Thoracic aorta (tissue), 2 donors: ENCODE data around the gene AFAP1L2. TPM values are rescaled to one million over a fixed set of nuclear protein-coding genes. Genes with fewer than 3 reads are reported as not detected.

Source experiments
- ATAC-seq: fragments of 150-250 bp; one replicate; pipeline ENCODE4 v1.8.0; 2017; ENCODE audit warnings: low read depth; ENCODE audit not compliant: insufficient number of reproducible peaks, low FRiP score
- DNase-seq: peaks from one replicate; pipeline ENCODE4 v3.0.0-alpha.2; 2020; ENCODE audit warnings: low spot score
- H3K27ac ChIP-seq, 2 donors: fragments of 200-600 bp; sonication (generic); 1 replicate in 1 of 2; 2 replicates in 1 of 2; pipeline ENCODE4 v1.5.1; 2016; ENCODE audit warnings: mild to moderate bottlenecking in 2 of 2, moderate library complexity in 2 of 2
- H3K27me3 ChIP-seq: fragments of 200-600 bp; sonication (generic); replicated peaks from 2 replicates; pipeline ENCODE4 v1.6.0; 2016; ENCODE audit warnings: mild to moderate bottlenecking; ENCODE audit not compliant: insufficient read depth
- H3K36me3 ChIP-seq: fragments of 200-600 bp; sonication (generic); one replicate; pipeline ENCODE4 v1.5.1; 2016
- H3K4me1 ChIP-seq, 2 donors: fragments of 200-600 bp; sonication (generic); 1 replicate in 1 of 2; 2 replicates in 1 of 2; pipeline versions ENCODE4 v1.5.1 to v1.6.0; 2016; ENCODE audit warnings: low read depth in 2 of 2, mild to moderate bottlenecking in 1 of 2; ENCODE audit not compliant: control insufficient read depth in 1 of 2
- H3K4me3 ChIP-seq: fragments of 200-600 bp; sonication (generic); 2 replicates; pipeline ENCODE4 v1.5.1; 2016; ENCODE audit warnings: mild to moderate bottlenecking
- H3K9me3 ChIP-seq: fragments of 200-600 bp; sonication (generic); 2 replicates; pipeline ENCODE4 v1.5.1; 2016
- CTCF ChIP-seq: fragments of 200-600 bp; sonication (generic); IDR thresholded peaks from one replicate; pipeline ENCODE4 v1.5.1; 2019; ENCODE audit warnings: antibody characterized with exemption
- total RNA-seq, 2 donors: library from RNA; depleted of rRNA; stranded (reverse); fragments of >200 nt; gene quantifications; one replicate each; pipeline versions ENCODE4 v1.1.0 to v1.2.3, GENCODE V29; 2016

AFAP1L2 gene
- total RNA-seq, 2 donors from 2014 or later = 7.7 to 13.3 TPM

GRCh38 chr10:114245121-114245791 is 159.0 kb downstream of the AFAP1L2 start:
- DNase-seq = no peak
- no peaks in the 10 kb centered on the region for H3K4me1 ChIP-seq
- H3K36me3 ChIP-seq = no peaks in the 10 kb centered on the region
- no peak for ATAC-seq
- H3K9me3 ChIP-seq = no peaks in the 10 kb centered on the region
- no peak overlapping the region for H3K4me3 ChIP-seq
- no peak for TF ChIP-seq CTCF
- H3K27me3 ChIP-seq = no peaks in the 10 kb centered on the region
- H3K27ac ChIP-seq = no peak overlapping the region

Other genes with a start within 250 kb of the AFAP1L2 start
- gene CCDC186, start 230.3 kb downstream of the AFAP1L2 start, total RNA-seq = 10 to 100 TPM; 15.2 to 21.5 TPM
- under 1 TPM in 1 of 2 donors, not detected in 1; 0.41 TPM for gene TDRD1, start 225.1 kb downstream of the AFAP1L2 start, total RNA-seq
- under 1 TPM in 1 of 2 donors, not detected in 1; 0.28 TPM for gene VWA2, start 165.2 kb downstream of the AFAP1L2 start, total RNA-seq